Urinary bladder (tissue), 4 donors: ENCODE measurements around the gene GREB1. TPM values are rescaled to one million over a fixed set of nuclear protein-coding genes. Genes with fewer than 3 reads are reported as not detected.

Source experiments
- DNase-seq: peaks from one replicate; pipeline ENCODE4 v3.0.0-alpha.2; 2015; ENCODE audit errors: extremely low spot score
- H3K27ac ChIP-seq: one replicate; pipeline ENCODE4 v1.5.1; 2013; ENCODE audit warnings: low read depth, mild to moderate bottlenecking, moderate library complexity
- H3K36me3 ChIP-seq: one replicate; pipeline ENCODE4 v1.6.1; 2013; ENCODE audit warnings: mild to moderate bottlenecking, moderate library complexity; ENCODE audit not compliant: insufficient read depth
- H3K4me1 ChIP-seq: one replicate; pipeline ENCODE4 v1.6.1; 2013; ENCODE audit warnings: mild to moderate bottlenecking, moderate library complexity; ENCODE audit not compliant: insufficient read depth
- H3K4me3 ChIP-seq: one replicate; pipeline ENCODE4 v1.5.1; 2013; ENCODE audit warnings: low read depth, low read length
- WGBS: extraction: QIAGEN DNeasy Blood & Tissue Kit; methylation state at CpG from one replicate; pipeline ENCODE4 v1.1.7; 2013; 5-methylcytosine and 5-hydroxymethylcytosine counted together
- polyA plus RNA-seq: library from polyadenylated mRNA; stranded (reverse); fragments of 200-250 nt; gene quantifications from one replicate; pipeline ENCODE4 v1.2.3, GENCODE V29; 2013
- total RNA-seq: library from RNA; depleted of rRNA; stranded (reverse); fragments of >200 nt; gene quantifications from one replicate; pipeline ENCODE4 v1.2.3, GENCODE V29; 2014
- donor health status: healthy with polysubstance abuse.
- donor health status: healthy.

The GREB1 gene
- total and polyA plus RNA-seq, 2 donors, result 0.86 to 9.1 TPM

DNA sequence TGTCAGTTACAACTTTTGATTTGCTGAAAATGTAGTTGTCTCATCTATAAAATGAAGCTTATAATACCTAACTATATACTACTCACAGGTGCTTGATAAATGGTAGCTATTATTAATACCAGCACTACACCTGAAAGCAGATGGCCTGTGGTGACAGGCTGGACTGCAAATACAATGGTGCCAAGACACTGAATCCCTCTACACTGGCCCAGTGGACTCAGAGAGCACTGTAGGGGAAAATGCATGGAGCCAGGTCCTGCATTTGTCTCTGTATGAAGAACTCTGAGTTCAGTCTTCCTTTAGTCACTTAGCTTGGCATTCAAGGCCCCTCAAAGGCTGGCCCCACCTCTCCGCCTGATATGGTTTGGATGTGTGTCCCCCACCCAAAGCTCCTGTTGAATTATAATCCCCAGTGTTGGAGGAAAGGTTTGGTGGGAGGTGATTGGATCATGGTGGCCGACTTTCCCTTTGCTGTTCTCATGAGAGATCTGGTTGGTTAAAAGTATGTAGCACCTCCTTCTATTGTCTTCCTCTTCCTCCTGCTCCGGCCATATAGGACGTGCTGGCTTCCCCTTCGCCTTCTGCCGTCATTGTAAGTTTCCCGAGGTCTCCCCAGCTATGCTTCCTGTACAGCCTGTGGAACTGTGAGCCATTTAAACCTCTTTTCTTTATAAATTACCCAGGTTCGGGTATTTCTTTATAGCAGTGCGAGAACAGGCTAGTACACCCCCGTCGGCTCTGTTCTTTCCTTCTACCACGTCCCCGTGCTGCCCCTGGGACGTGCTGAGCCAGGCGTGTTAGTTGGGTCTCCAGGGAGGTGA, 147.3 kb downstream of the GREB1 start:
- WGBS, result 89% methylated on average over 15 of the region's 15 CpGs
- Histone ChIP-seq H3K27ac (no peak overlapping the region), H3K4me1 (no peaks in the 10 kb centered on the region), H3K36me3 (no peaks in the 10 kb centered on the region), H3K4me3 (no peak overlapping the region)
- DNase-seq, result no peak

- Histone ChIP-seq H3K27ac (no peak overlapping the region), H3K36me3 (no peaks in the 10 kb centered on the region), H3K4me3 (no peak overlapping the region), H3K4me1 (no peaks in the 10 kb centered on the region)
- no peak for DNase-seq
- 69% methylated on average over 31 of the region's 31 CpGs for WGBS
These were observed 148.1 kb downstream of the GREB1 start for GRCh38 chr2:11681722-11682589.

DNA sequence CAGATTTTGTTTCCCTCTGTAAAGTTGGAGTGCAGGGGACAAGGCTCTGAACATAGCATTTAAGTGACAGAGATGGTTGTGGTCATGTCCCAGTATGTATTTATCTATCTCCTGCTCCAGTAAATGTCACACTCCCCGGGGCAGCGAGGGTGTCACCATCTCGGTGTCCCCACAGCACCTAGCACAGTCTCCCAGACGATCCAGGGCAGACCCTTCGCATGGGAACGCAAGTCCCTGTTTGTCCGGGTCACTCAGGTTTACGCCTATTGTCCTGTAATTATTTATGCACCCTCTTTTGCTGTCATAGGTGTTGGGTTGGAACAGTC, 148.7 kb downstream of the GREB1 start:
- Histone ChIP-seq H3K4me1 (no peaks in the 10 kb centered on the region), H3K36me3 (no peaks in the 10 kb centered on the region), H3K4me3 (no peak overlapping the region), H3K27ac (no peak overlapping the region)
- no peak for DNase-seq
- 90% methylated on average over 8 of the region's 8 CpGs for WGBS

- Histone ChIP-seq H3K27ac (no peak overlapping the region), H3K36me3 (no peaks in the 10 kb centered on the region), H3K4me3 (no peak overlapping the region), H3K4me1 (no peaks in the 10 kb centered on the region)
- WGBS, result 51% methylated on average over 9 of the region's 9 CpGs
- no peak for DNase-seq
These were observed 149.6 kb downstream of the GREB1 start for GRCh38 chr2:11683476-11683875.

- no peak overlapping the region for H3K4me3 ChIP-seq
- no peaks in the 10 kb centered on the region for H3K36me3 ChIP-seq
- 86% methylated on average over 4 of the region's 4 CpGs for WGBS
- H3K27ac ChIP-seq, result no peak overlapping the region
- no peak for DNase-seq
- H3K4me1 ChIP-seq, result no peaks in the 10 kb centered on the region
These were observed 150.1 kb downstream of the GREB1 start for GRCh38 chr2:11683966-11684365.

DNA sequence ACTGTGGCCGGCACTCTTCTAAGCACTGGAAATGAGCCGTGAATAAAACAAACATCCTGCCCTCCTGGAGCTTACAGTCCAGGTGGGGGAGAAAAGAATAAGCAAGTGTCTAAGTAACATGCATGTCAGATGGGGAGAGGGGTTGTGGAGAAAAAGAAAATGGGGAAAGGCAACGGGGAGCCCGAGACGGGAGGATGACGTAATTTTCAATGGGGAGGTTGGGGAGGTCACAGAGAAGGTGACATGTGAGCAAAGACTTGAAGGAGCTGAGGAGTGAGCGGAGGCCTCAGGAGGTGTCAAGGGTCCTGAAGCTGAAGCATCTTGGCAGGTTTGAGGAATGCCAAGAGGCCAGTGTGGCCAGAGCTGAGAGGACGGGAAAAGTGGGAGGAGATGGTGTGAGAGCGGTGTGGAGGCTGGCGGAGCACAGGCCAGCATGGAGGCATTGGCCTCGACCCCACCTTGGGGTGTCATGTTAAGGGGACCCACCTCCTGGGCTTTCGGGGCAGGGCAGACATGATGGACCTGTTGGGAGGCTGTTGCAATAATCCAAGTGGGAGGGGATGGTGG, 151.1 kb downstream of the GREB1 start:
- 89% methylated on average over 12 of the region's 12 CpGs for WGBS
- no peak overlapping the region for H3K4me3 ChIP-seq
- H3K4me1 ChIP-seq, result no peaks in the 10 kb centered on the region
- no peak overlapping the region for H3K27ac ChIP-seq
- no peaks in the 10 kb centered on the region for H3K36me3 ChIP-seq
- DNase-seq, result no peak

GRCh38 chr2:11685906-11686470, 152.1 kb downstream of the GREB1 start:
- H3K27ac ChIP-seq, result no peak overlapping the region
- no peak for DNase-seq
- no peak overlapping the region for H3K4me3 ChIP-seq
- no peaks in the 10 kb centered on the region for H3K36me3 ChIP-seq
- WGBS, result 95% methylated on average over 10 of the region's 10 CpGs
- no peaks in the 10 kb centered on the region for H3K4me1 ChIP-seq

- 69% methylated on average over 9 of the region's 9 CpGs for WGBS
- no peak for DNase-seq
- Histone ChIP-seq H3K27ac (no peak overlapping the region), H3K4me3 (no peak overlapping the region), H3K36me3 (no peaks in the 10 kb centered on the region), H3K4me1 (no peaks in the 10 kb centered on the region)
These were observed 153.9 kb downstream of the GREB1 start for GRCh38 chr2:11687736-11688135.

DNA sequence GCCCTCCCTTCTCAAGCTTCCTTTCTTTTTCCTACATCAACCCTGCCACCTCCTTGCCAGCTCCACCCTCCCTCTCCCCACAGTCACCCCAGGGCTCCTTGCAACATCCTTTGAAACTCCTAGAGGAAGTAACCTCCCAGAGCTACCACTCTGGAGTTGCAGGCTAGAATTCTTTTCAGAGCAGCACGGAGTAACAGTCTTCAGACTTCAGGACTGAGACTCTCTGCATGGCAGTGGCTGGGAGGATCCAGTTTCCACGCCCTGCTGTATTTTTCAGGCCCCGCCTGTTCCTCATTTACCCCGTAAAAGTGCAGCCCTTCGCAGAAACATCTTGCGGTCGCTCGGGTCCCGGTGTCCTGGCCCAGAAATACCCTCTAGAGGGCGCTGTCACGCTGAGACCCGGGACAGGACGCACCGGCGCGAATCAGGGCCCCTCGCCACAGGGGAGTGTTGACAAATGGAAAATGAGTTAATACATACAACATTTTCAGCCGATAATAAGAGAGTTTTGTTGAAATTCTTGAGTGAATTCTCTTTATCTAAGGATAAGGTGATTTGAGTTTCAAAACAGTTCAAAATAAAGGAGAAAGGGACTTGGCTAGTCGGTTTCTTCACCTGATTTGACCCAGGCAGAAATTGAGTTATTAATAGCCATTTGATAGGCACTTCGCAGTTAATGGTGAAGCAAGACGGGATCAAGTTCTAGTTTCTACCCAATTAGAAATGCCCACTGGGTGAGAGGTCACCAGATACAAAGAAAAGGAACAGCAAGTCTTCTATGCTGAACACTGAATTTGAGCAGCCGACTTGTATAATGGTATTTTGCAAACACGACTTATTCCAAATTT, 154.6 kb downstream of the GREB1 start:
- Histone ChIP-seq H3K27ac (no peak overlapping the region), H3K4me3 (no peak overlapping the region), H3K4me1 (no peaks in the 10 kb centered on the region), H3K36me3 (no peaks in the 10 kb centered on the region)
- WGBS, result 8% methylated on average over 23 of the region's 23 CpGs
- DNase-seq, result no peak

GRCh38 chr2:11691076-11691660, 157.3 kb downstream of the GREB1 start:
- no peak for DNase-seq
- no peak overlapping the region for H3K27ac ChIP-seq
- WGBS, result 87% methylated on average over 5 of the region's 5 CpGs
- H3K4me1 ChIP-seq, result no peaks in the 10 kb centered on the region
- no peak overlapping the region for H3K4me3 ChIP-seq
- no peaks in the 10 kb centered on the region for H3K36me3 ChIP-seq
